Measurements from ENCODE around the gene CCL19.
A peak's percentile ranks its signal among the peaks of the same experiment; 100 is the strongest.

Gene CCL19

DNA sequence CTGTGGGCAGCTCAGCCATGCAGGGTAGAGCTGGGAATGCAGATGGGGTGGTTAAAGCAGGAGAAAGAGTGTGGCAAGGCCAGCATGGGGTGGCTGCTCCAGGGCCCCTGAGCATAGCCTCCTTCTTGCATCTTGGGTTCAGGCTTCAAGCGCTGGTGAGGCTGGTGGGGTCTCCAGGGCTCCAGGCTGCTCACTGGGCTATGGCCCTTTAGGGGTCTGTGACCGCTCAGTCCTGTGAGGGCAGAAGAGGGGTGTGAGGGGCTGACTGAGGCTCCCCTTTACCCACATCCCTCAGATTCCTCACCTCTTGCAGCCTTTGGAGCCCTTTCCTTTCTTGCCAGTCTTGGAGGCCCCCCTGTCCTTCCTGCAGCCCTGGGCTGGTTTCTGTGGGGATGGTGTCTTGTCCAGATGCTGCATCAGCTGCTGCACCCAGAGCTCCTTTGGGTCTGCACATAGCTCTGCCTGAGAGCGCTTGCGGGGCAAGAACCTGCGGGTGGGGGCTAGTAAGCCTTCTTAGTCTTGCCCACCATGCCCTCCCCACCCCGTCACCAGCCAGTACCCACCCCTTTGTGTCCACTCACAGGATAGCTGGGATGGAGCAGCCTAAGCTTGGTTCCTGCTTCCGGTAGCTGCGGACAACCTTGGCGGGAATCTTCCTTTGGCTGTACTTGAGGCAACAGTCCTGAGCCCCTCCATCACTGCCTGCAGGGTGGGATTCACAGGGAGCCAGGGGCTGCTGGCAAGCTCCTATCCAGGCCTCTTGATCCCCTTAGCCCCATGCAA, 18.3 kb upstream of the CCL19 start:
- DNase-seq (ENCODE audit: low read depth), result no peak

DNA sequence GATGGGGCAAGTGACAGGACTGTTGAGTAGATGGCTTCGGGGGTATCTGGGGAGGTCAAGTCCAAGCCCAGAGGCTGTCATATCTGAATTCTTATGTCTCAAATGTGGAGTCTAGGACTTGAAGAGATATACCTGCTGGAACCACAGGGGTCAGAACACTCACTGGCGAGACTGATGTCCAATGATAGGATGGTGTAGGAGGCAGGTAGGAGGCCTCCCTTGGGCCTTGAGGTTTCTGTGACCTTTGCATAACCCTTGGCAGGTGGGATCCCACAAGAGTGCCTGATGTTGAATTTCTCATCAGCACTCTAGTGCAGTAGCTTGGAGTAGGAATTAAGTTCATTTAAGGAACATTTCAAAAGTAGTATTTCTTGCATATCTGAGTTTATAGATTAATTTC, 16.1 kb upstream of the CCL19 start:
- DNase-seq (ENCODE audit: low read depth), result no peak
- no peak overlapping the region for H3K4me3 ChIP-seq (ENCODE audit: low read length)
- TF ChIP-seq, protein P1, sequence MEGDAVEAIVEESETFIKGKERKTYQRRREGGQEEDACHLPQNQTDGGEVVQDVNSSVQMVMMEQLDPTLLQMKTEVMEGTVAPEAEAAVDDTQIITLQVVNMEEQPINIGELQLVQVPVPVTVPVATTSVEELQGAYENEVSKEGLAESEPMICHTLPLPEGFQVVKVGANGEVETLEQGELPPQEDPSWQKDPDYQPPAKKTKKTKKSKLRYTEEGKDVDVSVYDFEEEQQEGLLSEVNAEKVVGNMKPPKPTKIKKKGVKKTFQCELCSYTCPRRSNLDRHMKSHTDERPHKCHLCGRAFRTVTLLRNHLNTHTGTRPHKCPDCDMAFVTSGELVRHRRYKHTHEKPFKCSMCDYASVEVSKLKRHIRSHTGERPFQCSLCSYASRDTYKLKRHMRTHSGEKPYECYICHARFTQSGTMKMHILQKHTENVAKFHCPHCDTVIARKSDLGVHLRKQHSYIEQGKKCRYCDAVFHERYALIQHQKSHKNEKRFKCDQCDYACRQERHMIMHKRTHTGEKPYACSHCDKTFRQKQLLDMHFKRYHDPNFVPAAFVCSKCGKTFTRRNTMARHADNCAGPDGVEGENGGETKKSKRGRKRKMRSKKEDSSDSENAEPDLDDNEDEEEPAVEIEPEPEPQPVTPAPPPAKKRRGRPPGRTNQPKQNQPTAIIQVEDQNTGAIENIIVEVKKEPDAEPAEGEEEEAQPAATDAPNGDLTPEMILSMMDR (conservative IDR thresholded peaks at IDR 0.05; ENCODE audit: low read depth, low read length), result no peak

More for the DNA sequence above, 18.3 kb upstream of the CCL19 start:
- H3K4me3 ChIP-seq (ENCODE audit: low read length), result no peak overlapping the region
- TF ChIP-seq, protein P1 (conservative IDR thresholded peaks at IDR 0.05; ENCODE audit: low read depth, low read length), result no peak

DNA sequence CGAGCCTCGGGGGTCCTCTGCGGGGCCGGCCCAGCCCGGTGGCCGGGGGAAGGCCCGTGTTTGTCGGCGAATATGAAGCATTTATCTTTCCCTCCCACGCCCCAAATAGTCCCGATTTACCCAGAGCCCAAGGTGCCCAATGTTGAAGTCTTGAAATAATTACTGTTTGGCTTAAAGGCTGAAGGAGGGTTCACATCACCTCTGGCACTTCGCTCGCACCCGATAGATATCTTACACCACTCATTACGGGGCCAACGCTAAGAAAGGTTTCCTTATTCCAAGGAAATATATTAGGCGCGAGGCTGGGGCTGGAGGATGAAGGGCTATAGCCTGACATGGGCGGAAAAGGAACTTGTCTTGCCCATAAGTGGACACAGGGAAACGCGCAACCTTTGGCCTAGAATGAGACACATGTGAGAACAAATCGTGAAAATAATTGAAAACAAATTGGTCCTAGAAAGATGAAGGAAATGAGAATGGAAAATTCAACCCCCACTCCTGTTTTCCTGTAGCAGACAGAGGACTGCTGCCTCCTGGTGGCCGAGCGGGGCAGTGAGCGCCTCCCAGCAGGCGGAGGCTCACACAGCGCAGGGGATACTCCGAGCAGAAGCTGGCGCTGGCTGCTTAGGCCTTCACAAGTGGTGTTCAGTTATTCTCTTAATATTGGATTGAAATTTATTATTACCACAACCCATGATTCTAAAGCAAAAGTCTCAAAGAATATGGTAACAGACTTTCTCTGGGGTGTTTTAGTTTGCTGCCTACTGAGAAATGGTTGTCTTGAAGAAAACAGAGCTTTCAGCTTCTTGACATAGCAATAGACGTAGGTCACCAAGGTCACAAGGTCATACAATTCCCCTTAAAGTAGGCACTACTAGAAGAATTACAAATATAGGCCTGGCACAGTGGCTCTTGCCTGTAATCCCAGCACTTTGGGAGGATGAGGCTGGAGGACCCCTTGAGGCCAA, 11.0 kb upstream of the CCL19 start:
- peak overlapping the region; percentile 45 for H3K4me3 ChIP-seq (ENCODE audit: low read length)
- peak; percentile 34 for DNase-seq (ENCODE audit: low read depth)
- TF ChIP-seq, protein P1 (conservative IDR thresholded peaks at IDR 0.05; ENCODE audit: low read depth, low read length), result peak; percentile 100

DNA sequence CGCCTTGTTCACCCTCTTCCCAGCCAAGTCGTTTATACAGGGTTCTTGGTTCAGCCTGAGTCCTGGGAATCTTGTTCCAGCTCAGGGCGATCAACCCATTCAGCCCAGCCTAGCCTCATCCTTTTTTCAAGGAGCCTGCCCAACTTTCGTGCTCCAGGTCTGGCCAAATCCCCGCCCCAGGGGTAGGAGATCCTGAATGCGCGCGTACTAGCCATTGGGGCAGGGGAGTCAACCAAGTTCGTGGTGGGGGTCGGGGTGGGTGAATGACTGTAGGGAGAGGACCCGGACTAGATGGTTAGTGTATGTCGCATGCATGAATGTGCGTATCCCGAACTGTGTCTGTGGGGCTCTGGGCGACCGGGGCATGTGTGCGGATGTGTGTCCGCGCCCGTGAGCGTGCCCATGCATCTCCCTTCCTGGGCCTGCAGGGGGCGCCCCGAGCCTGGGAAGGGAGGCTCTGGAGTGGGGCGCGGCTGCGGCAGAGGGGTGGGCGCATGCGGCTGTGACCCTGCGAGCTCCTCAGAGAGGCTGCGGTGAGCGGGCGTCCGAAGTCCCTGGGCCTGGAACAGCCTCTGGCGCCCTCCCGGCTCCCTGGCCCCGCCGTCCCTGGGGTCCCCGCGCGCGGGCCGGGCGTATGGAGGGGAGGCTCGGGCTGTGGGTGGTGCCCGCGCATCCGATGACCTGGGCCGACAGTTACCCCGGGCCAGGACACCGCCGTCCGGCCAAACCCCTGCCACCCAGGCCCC, 10.1 kb upstream of the CCL19 start:
- TF ChIP-seq, protein P1 (conservative IDR thresholded peaks at IDR 0.05; ENCODE audit: low read depth, low read length), result peak; percentile 86
- peak overlapping the region; percentile 45 for H3K4me3 ChIP-seq (ENCODE audit: low read length)

DNA sequence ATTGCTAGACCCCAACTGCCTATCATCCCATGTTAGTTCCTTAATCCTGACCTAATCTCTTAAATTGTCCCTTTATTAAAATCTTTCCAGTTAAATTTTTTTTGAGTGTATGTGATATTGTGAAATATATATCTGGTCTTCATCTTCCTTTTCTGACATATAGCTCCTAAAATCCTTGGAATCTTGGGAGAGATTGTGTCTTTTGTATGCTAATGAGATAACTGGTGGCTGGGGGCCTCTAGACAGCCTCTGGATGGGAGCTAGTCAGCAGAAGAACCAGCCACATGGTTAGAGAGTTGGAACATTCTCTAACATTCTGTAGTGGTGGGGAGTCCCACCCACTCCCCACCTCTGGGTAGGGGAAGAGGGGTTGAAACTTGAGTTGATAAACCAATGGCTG, 3.7 kb upstream of the CCL19 start:
- TF ChIP-seq, protein P1 (conservative IDR thresholded peaks at IDR 0.05; ENCODE audit: low read depth, low read length), result no peak
- no peak overlapping the region for H3K4me3 ChIP-seq (ENCODE audit: low read length)
- no peak for DNase-seq (ENCODE audit: low read depth)

More for the DNA sequence above, 10.1 kb upstream of the CCL19 start:
- no peak for DNase-seq (ENCODE audit: low read depth)

DNA sequence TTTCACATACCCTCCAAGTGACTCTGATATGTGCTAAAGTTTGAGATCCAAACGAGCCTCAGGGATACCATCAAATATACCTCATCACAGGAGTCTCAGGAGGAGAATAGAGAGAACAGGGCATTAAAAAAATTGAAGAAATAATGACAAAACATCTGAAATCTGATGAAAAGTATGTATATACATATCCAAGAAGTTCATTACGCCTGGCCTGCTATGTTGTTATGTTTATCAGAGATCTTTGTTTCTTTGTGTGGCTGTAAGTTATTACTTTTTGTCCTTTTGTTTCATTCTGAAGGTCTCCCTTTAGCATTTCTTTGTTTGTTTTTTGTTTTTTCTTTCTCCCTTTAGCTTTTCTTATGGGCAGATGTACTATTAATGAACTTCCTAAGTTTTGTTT, 2.5 kb upstream of the CCL19 start:
- no peak overlapping the region for H3K4me3 ChIP-seq (ENCODE audit: low read length)
- DNase-seq (ENCODE audit: low read depth), result no peak
- TF ChIP-seq, protein P1 (conservative IDR thresholded peaks at IDR 0.05; ENCODE audit: low read depth, low read length), result no peak

All from retinal pigment epithelial cell (primary cell).